Measurements from ENCODE around the gene COMT.

DNA sequence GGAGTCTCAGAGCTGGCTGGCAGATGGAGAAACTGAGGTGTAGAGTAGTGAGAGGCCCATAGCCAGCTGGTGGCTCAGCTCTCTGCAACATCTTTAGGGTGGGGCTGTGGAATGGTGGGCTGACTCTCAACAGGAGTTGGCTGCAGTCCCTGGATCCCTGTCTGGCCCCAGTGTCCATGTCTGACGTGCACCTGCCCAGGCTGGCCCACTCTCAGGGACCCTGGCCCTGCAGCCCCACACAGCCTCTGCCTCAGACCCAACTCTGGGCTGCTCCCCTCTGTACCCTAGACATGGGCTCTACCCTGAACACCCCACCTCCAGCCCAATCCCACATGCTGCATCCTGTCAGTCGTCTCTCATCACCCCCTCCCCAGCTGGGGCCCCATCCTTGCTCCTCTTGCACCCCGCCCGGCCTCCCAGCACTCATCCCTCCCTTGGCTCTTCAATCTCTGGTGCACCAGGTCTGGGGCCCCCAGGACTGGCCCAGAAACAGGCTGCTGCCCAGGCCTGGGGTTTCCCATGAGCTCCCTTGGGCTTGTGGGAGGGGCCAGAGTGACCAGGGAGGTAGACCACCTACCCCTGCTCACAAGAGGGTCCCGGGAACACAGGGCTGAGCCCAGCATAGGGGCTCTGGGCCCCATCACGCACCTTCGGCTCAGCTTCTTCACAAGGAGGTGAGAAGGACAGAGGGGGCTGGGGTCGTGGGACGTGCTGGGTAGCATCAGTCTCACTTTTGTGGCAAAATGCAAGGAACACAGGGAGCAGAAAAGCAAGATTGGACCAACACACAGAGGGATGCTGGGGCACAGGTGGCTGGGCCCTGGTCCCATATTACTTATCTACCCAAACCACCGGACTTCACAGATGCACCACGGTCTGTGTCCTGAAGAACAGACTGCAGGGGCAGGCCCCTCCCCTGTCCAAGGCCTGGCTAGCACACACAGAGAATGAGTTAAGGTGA lies 43.6 kb downstream of the COMT start:
- TF ChIP-seq, protein P1, sequence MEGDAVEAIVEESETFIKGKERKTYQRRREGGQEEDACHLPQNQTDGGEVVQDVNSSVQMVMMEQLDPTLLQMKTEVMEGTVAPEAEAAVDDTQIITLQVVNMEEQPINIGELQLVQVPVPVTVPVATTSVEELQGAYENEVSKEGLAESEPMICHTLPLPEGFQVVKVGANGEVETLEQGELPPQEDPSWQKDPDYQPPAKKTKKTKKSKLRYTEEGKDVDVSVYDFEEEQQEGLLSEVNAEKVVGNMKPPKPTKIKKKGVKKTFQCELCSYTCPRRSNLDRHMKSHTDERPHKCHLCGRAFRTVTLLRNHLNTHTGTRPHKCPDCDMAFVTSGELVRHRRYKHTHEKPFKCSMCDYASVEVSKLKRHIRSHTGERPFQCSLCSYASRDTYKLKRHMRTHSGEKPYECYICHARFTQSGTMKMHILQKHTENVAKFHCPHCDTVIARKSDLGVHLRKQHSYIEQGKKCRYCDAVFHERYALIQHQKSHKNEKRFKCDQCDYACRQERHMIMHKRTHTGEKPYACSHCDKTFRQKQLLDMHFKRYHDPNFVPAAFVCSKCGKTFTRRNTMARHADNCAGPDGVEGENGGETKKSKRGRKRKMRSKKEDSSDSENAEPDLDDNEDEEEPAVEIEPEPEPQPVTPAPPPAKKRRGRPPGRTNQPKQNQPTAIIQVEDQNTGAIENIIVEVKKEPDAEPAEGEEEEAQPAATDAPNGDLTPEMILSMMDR (conservative IDR thresholded peaks at IDR 0.05; ENCODE audit: low read depth in 2 of 2): no peak
- no peak for TF ChIP-seq POLR2AphosphoS5 (IDR thresholded peaks at IDR 0.05; ENCODE audit: low read depth)

Data from GM23338 (cell line).